Psoas muscle (tissue), 8 donors: Measurements from ENCODE around the gene COCH. TPM values are rescaled to one million over a fixed set of nuclear protein-coding genes. Genes with fewer than 3 reads are reported as not detected.

Experiments used
- ATAC-seq, 4 donors: fragments of 200-7000 bp; cut with Tn5 transposase; one replicate each; pipeline ENCODE4 v1.9.1; 2020; ENCODE audit warnings: moderate library complexity in 3 of 4, mild to moderate bottlenecking in 2 of 4
- DNase-seq, 2 donors: peaks; one replicate each; pipeline ENCODE4 v3.0.0-alpha.2; 2020
- H3K27ac ChIP-seq: fragments of 200-600 bp; one replicate; pipeline ENCODE4 v1.8.0; 2022
- H3K27me3 ChIP-seq, 3 donors: fragments of 200-600 bp in 1 of 3; one replicate each; pipeline versions ENCODE4 v1.6.1 to v1.8.0; 2013 to 2022; ENCODE audit warnings: low read length in 2 of 3, mild to moderate bottlenecking in 2 of 3, moderate library complexity in 1 of 3; ENCODE audit not compliant: insufficient read depth in 3 of 3
- H3K36me3 ChIP-seq, 2 donors: fragments of 200-600 bp in 1 of 2; one replicate each; pipeline versions ENCODE4 v1.6.1 to v1.8.0; 2013 to 2022; ENCODE audit warnings: low read depth in 1 of 2, mild to moderate bottlenecking in 1 of 2, moderate library complexity in 1 of 2; ENCODE audit not compliant: insufficient read depth in 1 of 2
- H3K4me1 ChIP-seq: fragments of 200-600 bp; one replicate; pipeline ENCODE4 v1.8.0; 2022
- H3K4me3 ChIP-seq: fragments of 200-600 bp; one replicate; pipeline ENCODE4 v1.8.0; 2022; ENCODE audit warnings: mild to moderate bottlenecking
- H3K9me3 ChIP-seq: fragments of 200-600 bp; one replicate; pipeline ENCODE4 v1.8.0; 2022
- CTCF ChIP-seq: fragments of 200-600 bp; IDR thresholded peaks from one replicate; pipeline ENCODE4 v1.8.0; 2022; ENCODE audit warnings: antibody characterized with exemption
- WGBS, 3 donors: extraction: QIAGEN DNeasy Blood & Tissue Kit; methylation state at CpG; one replicate each; pipeline versions ENCODE4 v1.1.6 to v1.1.7; 2013; 5-methylcytosine and 5-hydroxymethylcytosine counted together
- intact Hi-C, 2 donors: fragments of 100-400 bp; cut with DNase I; formaldehyde crosslinking; loops; one replicate each; pipeline versions ENCODE4 v1.11.0 to v1.14.2; 2022
- polyA plus RNA-seq, 3 donors: library from polyadenylated mRNA; stranded (reverse); fragments of 200-250 nt; gene quantifications; one replicate each; pipeline ENCODE4 v1.2.3, GENCODE V29; 2013
- total RNA-seq, 4 donors: library from RNA; stranded (reverse); fragmentation: NEBNext Ultra II Directional in 2 of 4; extraction: Animal tissue kit (Norgen Biotek cat#: 25700) in 2 of 4; gene quantifications; one replicate each; pipeline versions ENCODE4 v1.2.1 to v1.2.4, GENCODE V29; 2021 to 2023
- donor health status: healthy with polysubstance abuse.
- donor health status: DM: no; HTN: no; CAD: no; lungs with moderate emphysema.
- donor health status: Bipolar disorder and iron deficiency.
- donor health status: healthy.
- donor health status: DM: yes; HTN: yes; CAD: no.
- donor health status: DM: no; HTN: no; CAD: no.
- donor health status: DM: no; HTN: no; CAD: no.
- donor health status: DM: yes; HTN: yes; CAD: no.

The COCH gene
- total and polyA plus RNA-seq, 7 donors: 0.32 to 1.4 (median 0.52) TPM

GRCh38 chr14:30873308-30874119 lies 845 bp upstream of the COCH start:
- WGBS, 3 donors: 76 to 83% (median 80%) methylated on average over 20 of the region's 20 CpGs
- Histone ChIP-seq H3K4me3 (peak overlapping the region; percentile 75), H3K4me1 (peaks cover 10% of the 10 kb centered on the region), H3K27ac (no peak overlapping the region), H3K36me3 (no peaks in the 10 kb centered on the region), H3K27me3 (peaks cover 0 to 59% (median 20%) of the 10 kb centered on the region in 3 donors), H3K9me3 (no peaks in the 10 kb centered on the region)
- ATAC-seq (no peak), DNase-seq (no peak)
- no peak for TF ChIP-seq CTCF
- intact Hi-C loops: no loop called here

GRCh38 chr14:30874999-30875787 lies 834 bp downstream of the COCH start:
- WGBS, 3 donors: 4 to 5% (median 4%) methylated on average over 42 to 48 of the region's 48 CpGs
- peaks cover 0 to 59% (median 20%) of the 10 kb centered on the region in 3 donors for H3K27me3 ChIP-seq
- peaks cover 10% of the 10 kb centered on the region for H3K4me1 ChIP-seq
- no peak overlapping the region for H3K27ac ChIP-seq
- H3K36me3 ChIP-seq: no peaks in the 10 kb centered on the region
- H3K9me3 ChIP-seq: no peaks in the 10 kb centered on the region
- intact Hi-C loops: no loop called here
- DNase-seq: peak in 1 of 2 donors; percentile 52
- TF ChIP-seq CTCF: no peak
- peak; percentile 26 to 59 (median 38) for ATAC-seq
- H3K4me3 ChIP-seq: peak overlapping the region; percentile 75

GRCh38 chr14:30875788-30876053 lies 1.4 kb downstream of the COCH start:
- intact Hi-C loops: no loop called here
- WGBS, 3 donors: 21 to 37% (median 28%) methylated on average over 9 of the region's 9 CpGs

GRCh38 chr14:30876692-30877091 lies 2.3 kb downstream of the COCH start:
- intact Hi-C loops: no loop called here
- H3K27me3 ChIP-seq: peaks cover 0 to 53% (median 20%) of the 10 kb centered on the region in 3 donors
- WGBS, 3 donors: 70 to 78% (median 77%) methylated on average over 4 of the region's 4 CpGs

More at GRCh38 chr14:30875788-30876053, 1.4 kb downstream of the COCH start:
- peaks cover 10% of the 10 kb centered on the region for H3K4me1 ChIP-seq
- no peak for TF ChIP-seq CTCF
- DNase-seq: no peak
- no peak overlapping the region for H3K27ac ChIP-seq
- H3K4me3 ChIP-seq: no peak overlapping the region
- H3K36me3 ChIP-seq: no peaks in the 10 kb centered on the region
- no peak for ATAC-seq
- H3K27me3 ChIP-seq: peaks cover 0 to 59% (median 20%) of the 10 kb centered on the region in 3 donors
- H3K9me3 ChIP-seq: no peaks in the 10 kb centered on the region

More at GRCh38 chr14:30876692-30877091, 2.3 kb downstream of the COCH start:
- no peak overlapping the region for H3K4me3 ChIP-seq
- TF ChIP-seq CTCF: no peak
- ATAC-seq: no peak
- DNase-seq: no peak
- H3K27ac ChIP-seq: no peak overlapping the region
- no peaks in the 10 kb centered on the region for H3K36me3 ChIP-seq
- no peaks in the 10 kb centered on the region for H3K9me3 ChIP-seq
- H3K4me1 ChIP-seq: peaks cover 10% of the 10 kb centered on the region
